Large intestine (tissue), 3 donors: ENCODE measurements around the gene CSF2. TPM values are rescaled to one million over a fixed set of nuclear protein-coding genes. Genes with fewer than 3 reads are reported as not detected.

Source experiments
- DNase-seq, 2 donors: peaks; one replicate each; pipeline versions ENCODE4 v3.0.0 to v3.0.0-alpha.2; 2013
- H3K27ac ChIP-seq: one replicate; pipeline ENCODE4 v1.5.1; 2013; ENCODE audit warnings: low read length
- H3K27me3 ChIP-seq: 2 replicates; pipeline ENCODE4 v1.6.1; 2013; ENCODE audit warnings: low read length; ENCODE audit not compliant: control insufficient read depth, insufficient read depth
- H3K36me3 ChIP-seq: 2 replicates; pipeline ENCODE4 v1.6.1; 2013; ENCODE audit warnings: low read length; ENCODE audit not compliant: control insufficient read depth, insufficient read depth
- H3K4me1 ChIP-seq: one replicate; pipeline ENCODE4 v1.6.1; 2013; ENCODE audit warnings: low read length; ENCODE audit not compliant: control insufficient read depth, insufficient read depth
- H3K4me3 ChIP-seq: one replicate; pipeline ENCODE4 v1.5.1; 2013; ENCODE audit warnings: low read length
- H3K9me3 ChIP-seq: one replicate; pipeline ENCODE4 v1.6.1; 2013; ENCODE audit warnings: mild to moderate bottlenecking, low read depth, low read length, moderate library complexity; ENCODE audit not compliant: control insufficient read depth
- WGBS: methylation state at CpG from one replicate; pipeline ENCODE4 v1.1.5; 2013; ENCODE audit warnings: low lambda C conversion rate; ENCODE audit not compliant: insufficient coverage; 5-methylcytosine and 5-hydroxymethylcytosine counted together
- polyA plus RNA-seq: library from polyadenylated mRNA; unstranded; fragments of 120-200 nt; gene quantifications from one replicate; pipeline ENCODE4 v1.2.1, GENCODE V29; 2013

Gene CSF2
- polyA plus RNA-seq, 1 donor, result not detected

DNA sequence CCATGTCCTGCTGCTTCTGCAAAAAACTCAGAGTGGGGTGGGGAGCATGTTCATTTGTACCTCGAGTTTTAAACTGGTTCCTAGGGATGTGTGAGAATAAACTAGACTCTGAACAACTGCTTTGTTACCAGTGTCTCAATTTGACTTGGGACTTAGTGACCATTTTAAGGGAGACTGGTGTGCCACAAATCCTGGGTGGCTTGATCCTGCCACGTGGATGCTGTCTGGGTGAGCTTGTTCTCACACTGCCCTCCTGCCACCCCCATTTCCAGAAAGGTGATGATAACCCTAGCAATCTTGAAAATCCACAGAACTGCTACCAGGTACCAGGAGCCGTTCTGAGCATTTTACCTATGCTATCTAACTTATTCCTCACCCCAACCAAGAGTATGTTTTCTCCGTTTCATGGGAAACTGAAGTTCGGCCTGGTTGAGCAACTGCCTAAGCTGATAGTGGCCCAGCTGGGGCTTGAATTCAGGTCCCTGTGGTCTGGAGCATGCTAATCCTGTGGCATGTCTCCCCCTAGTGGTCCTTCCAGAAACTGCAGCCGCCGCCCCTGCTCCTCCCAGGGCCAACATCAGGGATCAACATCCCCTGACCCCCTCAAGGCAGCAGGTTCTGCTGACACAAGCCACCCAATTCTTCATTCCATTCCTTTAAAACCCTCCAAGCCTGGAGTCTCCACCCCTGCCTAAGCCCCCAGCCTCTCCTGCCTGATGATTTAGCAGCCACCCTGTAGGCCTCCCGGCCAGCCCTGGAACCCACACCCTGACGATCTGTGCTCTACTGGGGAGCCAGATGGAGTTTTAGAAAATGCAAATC lies 10.3 kb upstream of the CSF2 start:
- Histone ChIP-seq H3K9me3 (no peaks in the 10 kb centered on the region), H3K27me3 (no peaks in the 10 kb centered on the region), H3K4me3 (no peak overlapping the region), H3K27ac (no peak overlapping the region), H3K36me3 (no peaks in the 10 kb centered on the region), H3K4me1 (no peaks in the 10 kb centered on the region)
- DNase-seq, result peak; percentile 37 to 44
- no CpG with 5 or more reads among the region's 9 CpGs for WGBS

DNA sequence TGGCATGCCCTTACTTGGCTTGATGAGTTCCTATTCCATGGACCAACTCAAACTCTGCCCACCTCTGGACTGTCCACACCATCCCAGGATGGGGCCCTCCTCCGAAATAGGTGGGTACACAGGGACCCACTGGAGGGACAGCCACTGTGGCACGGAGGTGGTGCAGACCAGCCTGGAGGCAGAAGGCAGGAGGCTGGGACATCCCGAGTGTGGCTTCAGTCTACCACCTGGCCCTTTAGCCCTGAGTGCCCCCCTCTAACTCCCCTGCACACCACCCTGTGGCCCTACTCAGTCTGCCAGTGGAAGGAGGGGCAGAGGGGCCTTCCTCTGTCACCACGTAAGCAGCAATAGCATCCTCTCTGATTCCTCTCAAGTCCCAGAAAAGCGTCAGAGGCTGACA lies 9.4 kb upstream of the CSF2 start:
- Histone ChIP-seq H3K9me3 (no peaks in the 10 kb centered on the region), H3K36me3 (no peaks in the 10 kb centered on the region), H3K4me1 (no peaks in the 10 kb centered on the region), H3K27ac (no peak overlapping the region), H3K27me3 (no peaks in the 10 kb centered on the region), H3K4me3 (no peak overlapping the region)
- no peak for DNase-seq
- no CpG with 5 or more reads among the region's 5 CpGs for WGBS

DNA sequence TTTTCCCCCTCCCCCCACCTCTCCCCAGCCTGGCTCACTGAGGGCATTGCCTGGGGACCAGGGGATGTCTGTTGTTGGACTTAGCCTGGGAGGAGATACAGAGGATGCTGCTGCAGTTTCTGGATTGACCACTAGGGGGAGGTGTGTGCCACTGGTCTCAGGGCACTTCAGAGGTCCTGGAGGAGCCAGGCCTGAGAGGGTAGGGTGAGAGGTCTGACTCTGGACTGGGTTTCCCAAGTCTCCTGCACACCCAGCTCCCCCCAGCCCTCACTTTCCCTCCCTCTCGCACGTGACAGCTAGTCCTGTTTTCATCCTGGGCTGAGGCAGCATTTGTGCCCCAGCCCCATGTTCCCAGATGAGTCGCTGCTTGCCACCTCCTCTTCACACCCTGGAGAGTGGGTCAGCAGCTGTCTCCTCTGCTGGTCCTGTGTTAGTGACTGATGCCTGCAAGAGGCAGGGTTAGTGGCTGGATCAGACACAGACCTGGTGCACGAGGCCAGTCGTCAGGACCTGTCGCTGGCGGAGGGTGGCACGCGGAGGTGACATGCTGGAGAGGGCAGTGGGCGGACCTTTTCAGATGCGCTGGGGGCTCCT lies 8.8 kb upstream of the CSF2 start:
- no peak overlapping the region for H3K27ac ChIP-seq
- H3K9me3 ChIP-seq, result no peaks in the 10 kb centered on the region
- H3K4me3 ChIP-seq, result no peak overlapping the region
- peak; percentile 44 to 53 for DNase-seq
- no peaks in the 10 kb centered on the region for H3K27me3 ChIP-seq
- WGBS, result no CpG with 5 or more reads among the region's 11 CpGs
- H3K36me3 ChIP-seq, result no peaks in the 10 kb centered on the region
- H3K4me1 ChIP-seq, result no peaks in the 10 kb centered on the region

DNA sequence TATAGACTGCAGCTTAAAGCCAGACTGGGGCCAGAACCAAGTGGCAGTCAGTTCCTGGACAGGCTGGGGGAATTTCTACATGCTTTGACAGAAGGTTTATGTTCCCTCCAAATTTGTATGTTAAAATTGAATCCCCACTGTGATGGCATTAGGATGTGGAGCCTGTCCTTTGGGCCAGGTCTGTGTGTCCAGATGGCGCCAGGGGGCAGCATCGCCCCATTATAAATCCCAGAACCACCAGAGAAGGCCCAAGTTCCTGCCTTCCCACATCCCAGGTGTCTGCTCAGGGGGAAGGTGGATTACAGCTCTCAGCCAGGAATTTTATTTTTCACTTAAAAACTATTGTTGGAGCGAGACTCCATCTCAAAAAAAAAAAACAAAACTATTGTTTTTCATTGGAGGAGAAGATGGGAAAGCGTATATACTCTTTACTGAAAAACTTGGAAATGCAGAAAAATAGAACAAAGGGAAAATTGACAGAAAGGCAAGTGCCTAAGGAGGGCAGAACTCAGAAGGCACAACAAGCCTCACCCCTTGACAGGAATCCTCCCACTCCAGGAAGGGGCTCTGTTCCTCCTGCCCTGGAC lies 8.1 kb upstream of the CSF2 start:
- Histone ChIP-seq H3K27ac (no peak overlapping the region), H3K9me3 (no peaks in the 10 kb centered on the region), H3K27me3 (no peaks in the 10 kb centered on the region), H3K4me1 (no peaks in the 10 kb centered on the region), H3K36me3 (no peaks in the 10 kb centered on the region), H3K4me3 (no peak overlapping the region)
- peak; percentile 11 to 29 for DNase-seq
- WGBS, result 73% methylated on average over 2 of the region's 4 CpGs

DNA sequence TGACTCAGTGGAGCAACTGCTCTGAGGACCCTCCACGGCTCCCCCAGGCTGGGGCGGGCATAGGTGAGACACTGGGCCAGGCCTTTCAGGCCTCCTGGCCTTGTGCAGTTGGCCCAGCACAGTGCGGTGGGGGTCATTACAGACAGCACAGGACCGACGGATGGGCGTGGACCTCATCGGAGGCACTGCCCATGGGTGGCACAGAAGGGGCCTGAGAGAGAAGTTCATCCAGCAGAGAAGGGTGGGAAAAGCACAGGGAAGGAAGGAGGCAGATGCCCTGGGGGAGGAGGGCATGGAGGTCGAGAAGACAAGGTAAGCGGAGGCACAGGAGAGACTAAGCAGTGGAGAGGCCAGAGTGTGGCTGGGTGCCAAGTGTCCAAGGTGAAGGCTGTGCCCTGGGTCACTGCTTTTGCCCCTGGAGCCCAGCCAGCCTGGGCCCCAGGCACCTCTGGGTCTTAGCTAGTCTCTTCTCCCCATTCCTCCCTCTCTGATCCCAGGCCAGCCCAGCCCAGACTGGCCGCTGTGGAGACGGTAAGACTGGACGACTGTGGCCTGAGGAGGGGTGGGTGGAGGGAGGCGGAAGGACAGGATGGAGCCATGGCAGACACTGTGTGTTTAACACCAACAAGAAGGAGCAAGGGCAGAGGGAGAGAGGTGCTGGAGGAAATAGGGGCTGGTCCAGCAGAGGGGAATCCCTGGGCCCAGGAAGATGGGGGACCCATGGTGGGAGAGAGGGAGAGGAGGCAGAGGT lies 7.5 kb upstream of the CSF2 start:
- Histone ChIP-seq H3K9me3 (no peaks in the 10 kb centered on the region), H3K4me1 (no peaks in the 10 kb centered on the region), H3K4me3 (no peak overlapping the region), H3K36me3 (no peaks in the 10 kb centered on the region), H3K27me3 (no peaks in the 10 kb centered on the region), H3K27ac (no peak overlapping the region)
- no peak for DNase-seq
- WGBS, result no CpG with 5 or more reads among the region's 13 CpGs

DNA sequence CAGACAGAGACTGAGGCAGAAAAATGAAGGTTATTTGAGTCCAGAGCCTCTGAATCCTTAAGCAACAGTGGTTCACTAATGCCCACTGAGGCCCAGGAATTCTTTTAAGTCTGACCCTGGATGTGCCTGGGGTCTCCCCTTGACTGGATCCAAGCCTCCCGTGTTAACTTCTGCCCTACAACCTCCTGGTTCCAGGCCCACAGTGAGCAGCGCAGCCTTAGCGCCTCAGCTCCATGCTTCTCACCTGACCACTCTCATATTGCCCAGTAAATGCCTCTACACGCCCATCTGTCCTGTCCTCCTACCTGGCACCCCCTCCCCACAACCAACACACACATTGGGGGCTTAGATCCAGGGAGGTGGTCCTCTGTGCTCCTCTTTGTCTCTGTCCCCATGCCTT lies 6.7 kb upstream of the CSF2 start:
- DNase-seq, result no peak
- Histone ChIP-seq H3K36me3 (no peaks in the 10 kb centered on the region), H3K27me3 (no peaks in the 10 kb centered on the region), H3K9me3 (no peaks in the 10 kb centered on the region), H3K27ac (no peak overlapping the region), H3K4me1 (no peaks in the 10 kb centered on the region), H3K4me3 (no peak overlapping the region)
- no CpG with 5 or more reads among the region's 4 CpGs for WGBS

DNA sequence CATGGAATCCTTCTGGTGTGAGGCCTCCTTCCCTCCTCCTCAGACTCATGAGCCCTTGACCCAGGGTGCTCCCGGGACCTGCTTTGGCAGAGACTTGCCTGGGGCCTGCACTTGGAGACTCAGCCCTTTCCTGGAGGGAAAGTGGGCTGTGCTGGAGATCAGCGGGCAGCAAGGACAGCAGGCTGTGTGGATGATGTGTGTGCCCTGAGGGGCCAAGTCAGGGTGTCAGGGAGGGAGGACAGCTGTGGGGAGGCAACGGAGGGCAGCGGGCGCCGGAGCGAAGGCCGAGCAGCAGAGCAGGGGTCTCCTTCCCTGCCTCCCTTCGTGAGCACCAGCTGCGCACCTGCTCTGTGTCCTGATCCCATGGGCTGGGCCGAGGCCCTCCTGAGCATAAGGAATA lies 6.1 kb upstream of the CSF2 start:
- H3K27ac ChIP-seq, result no peak overlapping the region
- no peaks in the 10 kb centered on the region for H3K36me3 ChIP-seq
- no peak for DNase-seq
- H3K4me3 ChIP-seq, result no peak overlapping the region
- WGBS, result no CpG with 5 or more reads among the region's 11 CpGs
- no peaks in the 10 kb centered on the region for H3K9me3 ChIP-seq
- H3K27me3 ChIP-seq, result no peaks in the 10 kb centered on the region
- H3K4me1 ChIP-seq, result no peaks in the 10 kb centered on the region

DNA sequence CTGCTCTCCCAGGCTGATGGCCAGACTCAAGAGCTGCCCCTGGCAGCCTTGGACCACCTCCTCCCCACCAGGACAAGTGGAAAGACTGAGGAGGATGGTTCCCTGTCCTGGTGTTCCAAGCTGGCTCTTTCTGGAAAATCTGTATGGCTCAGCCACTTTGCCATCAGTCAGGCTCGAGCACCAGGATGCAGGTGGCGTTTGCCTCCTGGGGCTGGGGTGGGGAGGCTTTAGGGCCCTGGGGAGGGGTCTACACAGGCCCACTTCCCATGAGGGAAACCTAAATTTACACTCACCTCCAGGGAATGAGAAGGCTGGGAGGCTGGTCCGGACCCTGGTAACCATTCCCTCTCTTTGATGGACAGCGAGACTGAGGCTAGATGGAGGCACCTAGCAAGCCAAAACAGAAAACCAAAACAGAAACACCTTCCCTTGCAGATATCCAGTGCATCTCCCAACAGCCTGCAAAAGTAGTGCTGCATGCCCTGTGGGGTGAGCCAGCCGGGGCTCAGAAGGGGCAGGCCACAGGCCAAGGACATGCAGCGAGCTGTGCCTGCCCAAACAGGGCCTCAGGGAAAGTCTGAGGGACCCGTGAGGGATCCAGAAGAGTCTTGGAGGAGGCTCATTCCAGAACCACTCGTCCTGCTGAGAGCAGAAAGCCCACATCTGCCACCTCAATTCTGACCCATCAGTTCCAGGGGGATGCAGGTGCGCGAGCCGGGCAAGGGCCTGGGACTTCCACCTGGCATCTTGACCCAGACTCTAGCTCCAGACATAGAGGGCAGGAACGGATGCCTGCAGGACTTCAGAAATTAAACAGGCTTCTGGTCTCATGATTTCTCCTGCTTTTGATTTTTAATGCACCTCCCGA lies 5.4 kb upstream of the CSF2 start:
- H3K9me3 ChIP-seq, result no peaks in the 10 kb centered on the region
- H3K27ac ChIP-seq, result no peak overlapping the region
- H3K36me3 ChIP-seq, result no peaks in the 10 kb centered on the region
- no peak overlapping the region for H3K4me3 ChIP-seq
- no peaks in the 10 kb centered on the region for H3K27me3 ChIP-seq
- no peak for DNase-seq
- H3K4me1 ChIP-seq, result no peaks in the 10 kb centered on the region
- no CpG with 5 or more reads among the region's 13 CpGs for WGBS

DNA sequence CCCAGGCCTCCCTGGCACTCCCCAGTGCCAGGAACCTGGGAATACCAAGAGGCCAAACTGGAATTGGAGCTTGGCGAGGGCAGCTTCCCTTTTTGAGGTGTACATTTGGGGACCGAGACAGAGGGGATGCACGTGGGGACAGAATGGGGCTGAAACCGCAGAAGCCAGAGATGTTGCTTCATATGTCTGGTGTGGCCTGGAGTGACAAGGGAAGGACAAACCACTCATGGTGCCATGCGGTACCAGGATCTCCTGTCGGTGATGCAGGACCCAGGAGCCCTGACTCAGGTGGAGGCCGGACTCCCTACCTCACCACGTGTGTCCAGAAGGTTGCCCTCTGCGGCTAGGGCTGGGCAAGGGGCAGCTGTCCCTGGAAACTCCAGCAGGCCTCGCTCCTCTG lies 4.0 kb upstream of the CSF2 start:
- no peaks in the 10 kb centered on the region for H3K36me3 ChIP-seq
- H3K27ac ChIP-seq, result no peak overlapping the region
- H3K27me3 ChIP-seq, result no peaks in the 10 kb centered on the region
- H3K4me1 ChIP-seq, result no peaks in the 10 kb centered on the region
- WGBS, result no CpG with 5 or more reads among the region's 10 CpGs
- no peak overlapping the region for H3K4me3 ChIP-seq
- no peaks in the 10 kb centered on the region for H3K9me3 ChIP-seq
- no peak for DNase-seq

DNA sequence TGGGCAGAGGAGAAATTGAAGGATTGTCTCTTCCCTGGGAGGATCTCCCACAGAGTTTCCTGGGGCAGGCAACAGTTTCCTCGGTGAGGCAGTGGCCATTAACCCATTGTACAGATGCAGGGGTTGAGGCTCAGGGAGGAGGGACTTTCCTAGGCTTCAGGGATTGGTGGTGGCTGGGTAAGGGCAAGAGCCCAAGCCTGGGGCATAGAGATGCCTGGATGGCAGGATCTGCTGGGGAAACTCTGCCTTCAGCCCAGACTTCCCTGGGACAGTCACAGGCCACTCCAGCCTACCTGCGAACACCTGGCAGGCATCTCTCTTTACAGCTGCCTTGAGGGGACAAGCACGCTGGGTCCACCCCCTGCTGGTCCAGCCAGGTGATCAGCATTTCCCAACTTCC lies 3.6 kb upstream of the CSF2 start:
- Histone ChIP-seq H3K4me1 (no peaks in the 10 kb centered on the region), H3K36me3 (no peaks in the 10 kb centered on the region)
- DNase-seq, result no peak

More for the DNA sequence above, 3.6 kb upstream of the CSF2 start:
- WGBS, result no CpG with 5 or more reads among the region's 3 CpGs
- H3K27me3 ChIP-seq, result no peaks in the 10 kb centered on the region
- H3K4me3 ChIP-seq, result no peak overlapping the region
- no peaks in the 10 kb centered on the region for H3K9me3 ChIP-seq
- H3K27ac ChIP-seq, result no peak overlapping the region
